H9 (cell line): Measurements from ENCODE around the gene TOM1L2. TPM values are rescaled to one million over a fixed set of nuclear protein-coding genes. Genes with fewer than 3 reads are reported as not detected.

ENCODE experiments used
- DNase-seq: peaks from one replicate; pipeline ENCODE4 v3.0.0-alpha.2; 2017
- H2AFZ ChIP-seq: one replicate; pipeline ENCODE4 v1.6.1; 2013; ENCODE audit warnings: mild to moderate bottlenecking, low read length, control low read depth, moderate library complexity
- H2AK5ac ChIP-seq: 2 replicates; pipeline ENCODE4 v1.6.1; 2013; ENCODE audit warnings: low read length, control low read depth, mixed read lengths; ENCODE audit not compliant: insufficient read length
- H2BK120ac ChIP-seq: one replicate; pipeline ENCODE4 v1.6.1; 2013; ENCODE audit warnings: low read depth, mild to moderate bottlenecking, low read length, control low read depth, inconsistent platforms; ENCODE audit not compliant: poor library complexity, severe bottlenecking
- H2BK12ac ChIP-seq: 2 replicates; pipeline ENCODE4 v1.6.1; 2013; ENCODE audit warnings: low read length, control low read depth, mixed read lengths, low read depth; ENCODE audit not compliant: insufficient read length
- H2BK15ac ChIP-seq: 2 replicates; pipeline ENCODE4 v1.6.1; 2013; ENCODE audit warnings: low read depth, low read length, control low read depth
- H2BK20ac ChIP-seq: one replicate; pipeline ENCODE4 v1.6.1; 2013; ENCODE audit warnings: low read depth, mild to moderate bottlenecking, low read length, control low read depth, inconsistent platforms; ENCODE audit not compliant: poor library complexity, severe bottlenecking
- H2BK5ac ChIP-seq: 2 replicates; pipeline ENCODE4 v1.6.1; 2013; ENCODE audit warnings: low read length, control low read depth, mixed read lengths; ENCODE audit not compliant: insufficient read length
- H3K14ac ChIP-seq: 2 replicates; pipeline ENCODE4 v1.6.1; 2013; ENCODE audit warnings: low read length, control low read depth; ENCODE audit not compliant: insufficient read depth
- H3K18ac ChIP-seq: 2 replicates; pipeline ENCODE4 v1.6.1; 2013; ENCODE audit warnings: low read depth, mild to moderate bottlenecking, mixed read lengths, low read length, control low read depth; ENCODE audit not compliant: insufficient read length
- H3K23ac ChIP-seq: 2 replicates; pipeline ENCODE4 v1.6.1; 2013; ENCODE audit warnings: low read length, control low read depth, mixed read lengths, low read depth; ENCODE audit not compliant: insufficient read length
- H3K23me2 ChIP-seq: 2 replicates; pipeline ENCODE4 v1.6.1; 2013; ENCODE audit warnings: low read depth, mild to moderate bottlenecking, mixed read lengths, low read length, control low read depth; ENCODE audit not compliant: insufficient read length, poor library complexity, severe bottlenecking
- H3K27ac ChIP-seq: 2 replicates; pipeline ENCODE4 v1.5.1; 2013; ENCODE audit warnings: low read length, control low read depth, mixed read lengths, low read depth; ENCODE audit not compliant: insufficient read length
- H3K27me3 ChIP-seq: 2 replicates; pipeline ENCODE4 v1.6.1; 2013; ENCODE audit warnings: low read length, control low read depth, inconsistent platforms; ENCODE audit not compliant: insufficient read depth
- H3K4ac ChIP-seq: 2 replicates; pipeline ENCODE4 v1.6.1; 2013; ENCODE audit warnings: low read depth, mild to moderate bottlenecking, control low read depth, inconsistent platforms, low read length, moderate library complexity
- H3K4me1 ChIP-seq: 2 replicates; pipeline ENCODE4 v1.6.1; 2013; ENCODE audit warnings: low read length, control low read depth, inconsistent platforms; ENCODE audit not compliant: insufficient read depth
- H3K4me2 ChIP-seq: 2 replicates; pipeline ENCODE4 v1.6.1; 2013; ENCODE audit warnings: low read length, control low read depth, mixed read lengths; ENCODE audit not compliant: insufficient read length, insufficient read depth
- H3K56ac ChIP-seq: 2 replicates; pipeline ENCODE4 v1.6.1; 2013; ENCODE audit warnings: low read depth, mild to moderate bottlenecking, mixed read lengths, low read length, control low read depth; ENCODE audit not compliant: insufficient read length
- H3K79me1 ChIP-seq: 2 replicates; pipeline ENCODE4 v1.6.1; 2013; ENCODE audit warnings: low read depth, mild to moderate bottlenecking, moderate library complexity, low read length, control low read depth, inconsistent platforms; ENCODE audit not compliant: insufficient read depth, poor library complexity, severe bottlenecking
- H3K79me2 ChIP-seq: 2 replicates; pipeline ENCODE4 v1.6.1; 2013; ENCODE audit warnings: low read length, control low read depth, inconsistent platforms; ENCODE audit not compliant: insufficient read depth
- H3K9ac ChIP-seq: 2 replicates; pipeline ENCODE4 v1.6.1; 2013; ENCODE audit warnings: low read length, control low read depth, mixed read lengths; ENCODE audit not compliant: insufficient read length; ENCODE audit errors: extremely low read depth
- H3K9me3 ChIP-seq: one replicate; pipeline ENCODE4 v1.6.1; 2013; ENCODE audit warnings: low read depth, low read length, inconsistent platforms; ENCODE audit not compliant: control insufficient read depth
- H3T11ph ChIP-seq: one replicate; pipeline ENCODE4 v1.6.1; 2013; ENCODE audit warnings: mild to moderate bottlenecking, low read length, control low read depth, inconsistent platforms
- H4K20me1 ChIP-seq: one replicate; pipeline ENCODE4 v1.6.1; 2013; ENCODE audit not compliant: control insufficient read depth, insufficient read length, insufficient read depth
- H4K5ac ChIP-seq: 2 replicates; pipeline ENCODE4 v1.6.1; 2013; ENCODE audit warnings: low read depth, mild to moderate bottlenecking, mixed read lengths, low read length, control low read depth; ENCODE audit not compliant: insufficient read length
- H4K8ac ChIP-seq: replicated peaks from 2 replicates; pipeline ENCODE4 v1.6.1; 2013; ENCODE audit warnings: low read length, control low read depth, mixed read lengths, low read depth; ENCODE audit not compliant: insufficient read length
- H4K91ac ChIP-seq: 2 replicates; pipeline ENCODE4 v1.6.1; 2013; ENCODE audit warnings: low read depth, mild to moderate bottlenecking, moderate library complexity, mixed read lengths, low read length, control low read depth; ENCODE audit not compliant: insufficient read length
- H3K27ac Mint-ChIP-seq, 3 experiments: 2 replicates in 2 of 3; 3 replicates in 1 of 3; pipeline ENCODE4 v1.8.0; 2020 to 2021; ENCODE audit warnings: mixed read lengths in 3 of 3, mild to moderate bottlenecking in 1 of 3, moderate library complexity in 1 of 3
- H3K27me3 Mint-ChIP-seq: 2 replicates; pipeline ENCODE4 v1.8.0; 2021; ENCODE audit warnings: low read depth, mild to moderate bottlenecking, moderate library complexity, mixed read lengths
- H3K36me3 Mint-ChIP-seq, 3 experiments: 2 replicates in 2 of 3; 3 replicates in 1 of 3; pipeline ENCODE4 v1.8.0; 2020 to 2021; ENCODE audit warnings: low read depth in 3 of 3, mixed read lengths in 3 of 3; ENCODE audit not compliant: insufficient read depth in 1 of 3
- H3K4me1 Mint-ChIP-seq, 2 experiments: 2 replicates each; pipeline ENCODE4 v1.8.0; 2020; ENCODE audit warnings: mixed read lengths in 2 of 2
- H3K4me3 Mint-ChIP-seq, 2 experiments: 2 replicates in 1 of 2; 3 replicates in 1 of 2; pipeline ENCODE4 v1.8.0; 2020 to 2021; ENCODE audit warnings: mild to moderate bottlenecking in 2 of 2, mixed read lengths in 2 of 2, moderate library complexity in 1 of 2
- H3K9me3 Mint-ChIP-seq, 2 experiments: 2 replicates in 1 of 2; 3 replicates in 1 of 2; pipeline ENCODE4 v1.8.0; 2020; ENCODE audit warnings: mild to moderate bottlenecking in 2 of 2, mixed read lengths in 2 of 2, moderate library complexity in 1 of 2
- CTCF ChIP-seq: fragments of 200-600 bp; sonication (generic); conservative IDR thresholded peaks from 3 replicates; pipeline ENCODE4 v1.8.0; 2021; ENCODE audit warnings: antibody characterized with exemption, mild to moderate bottlenecking
- WGBS: extraction: QIAGEN DNeasy Blood & Tissue Kit; methylation state at CpG from one replicate; pipeline ENCODE4 v1.1.7; 2013; ENCODE audit warnings: missing lambda C conversion rate, low lambda C conversion rate, mixed read lengths; ENCODE audit not compliant: insufficient read length; ENCODE audit errors: extremely low coverage; 5-methylcytosine and 5-hydroxymethylcytosine counted together
- total RNA-seq: library from RNA; stranded (reverse); gene quantifications from 2 replicates; pipeline ENCODE4 v1.2.1, GENCODE V29; 2021

TOM1L2 gene
- total RNA-seq, 1 experiment from 2014 or later = 4.6 TPM

GRCh38 chr17:17853811-17854447 lies 118.3 kb downstream of the TOM1L2 start:
- H2BK12ac ChIP-seq = no peak overlapping the region
- H2BK120ac ChIP-seq = no peak overlapping the region
- no peak overlapping the region for H3K27ac ChIP-seq
- Mint-ChIP-seq H3K4me1 (peaks cover 29 to 43% of the 10 kb centered on the region in 2 experiments), H3K36me3 (no peaks in the 10 kb centered on the region), H3K9me3 (no peaks in the 10 kb centered on the region), H3K27me3 (no peaks in the 10 kb centered on the region; the same call in 1 of the 2 replicates), H3K4me3 (no peak overlapping the region; a peak in 1 of 5 replicates), H3K27ac (no peak overlapping the region)
- H3K79me1 ChIP-seq = no peaks in the 10 kb centered on the region
- WGBS = no CpG with 5 or more reads among the region's 8 CpGs
- H4K20me1 ChIP-seq = no peaks in the 10 kb centered on the region
- no peak overlapping the region for H3K14ac ChIP-seq
- H3K9ac ChIP-seq = no peak overlapping the region
- H2BK5ac ChIP-seq = no peak overlapping the region
- H2AFZ ChIP-seq = no peak overlapping the region
- H4K8ac ChIP-seq = no peak overlapping the region
- no peaks in the 10 kb centered on the region for H3K23me2 ChIP-seq
- H3K18ac ChIP-seq = no peak overlapping the region
- H3K4ac ChIP-seq = no peak overlapping the region
- H3K79me2 ChIP-seq = no peaks in the 10 kb centered on the region
- no peak overlapping the region for H4K91ac ChIP-seq
- no peak overlapping the region for H3K56ac ChIP-seq
- H3K4me2 ChIP-seq = no peak overlapping the region
- H3K27me3 ChIP-seq = no peaks in the 10 kb centered on the region
- H4K5ac ChIP-seq = no peak overlapping the region
- no peak for TF ChIP-seq CTCF
- no peaks in the 10 kb centered on the region; the same call in 1 of the 2 replicates for H3K4me1 ChIP-seq
- DNase-seq = no peak
- H2BK20ac ChIP-seq = no peak overlapping the region
- no peak overlapping the region for H3K23ac ChIP-seq
- H2AK5ac ChIP-seq = no peak overlapping the region
- no peak overlapping the region for H2BK15ac ChIP-seq
- no peak overlapping the region for H3T11ph ChIP-seq
- H3K9me3 ChIP-seq = no peaks in the 10 kb centered on the region
